ENCODE measurements around the gene GJB3. TPM values are rescaled to one million over a fixed set of nuclear protein-coding genes. Genes with fewer than 3 reads are reported as not detected.

GJB3 gene
- polyA plus RNA-seq, 3 donors: not detected

- H3K4me3 Mint-ChIP-seq: peak overlapping the region in 1 of 2 donors; percentile 40
- Histone ChIP-seq H3K9ac (ENCODE audit: insufficient read depth, low read length, poor library complexity, severe bottlenecking) (no peak overlapping the region), H3K4me2 (replicated peaks; ENCODE audit: extremely low read depth, low read length, poor library complexity, severe bottlenecking) (no peak overlapping the region), H3K79me2 (ENCODE audit: insufficient read depth, low read length) (no peaks in the 10 kb centered on the region), H3K27ac (ENCODE audit: low read depth in 1 of 2, low read length in 2 of 2) (no peak overlapping the region), H4K20me1 (ENCODE audit: insufficient read depth, low read length) (no peaks in the 10 kb centered on the region), H2AFZ (ENCODE audit: insufficient read depth, low read depth, low read length, poor library complexity, severe bottlenecking) (no peak overlapping the region), H3K4me3 (replicated peaks in 1 of 3; ENCODE audit: low read depth in 2 of 3, low read length in 3 of 3) (no peak overlapping the region), H3K4me1 (ENCODE audit: control insufficient read depth in 1 of 2, insufficient read depth in 2 of 2, low read length in 2 of 2) (no peaks in the 10 kb centered on the region), H3K36me3 (replicated peaks in 1 of 2; ENCODE audit: control insufficient read depth in 1 of 2, insufficient read depth in 2 of 2, low read length in 2 of 2) (no peaks in the 10 kb centered on the region), H3K9me3 (replicated peaks in 1 of 2; ENCODE audit: control insufficient read depth in 1 of 2, insufficient read depth in 1 of 2, low read length in 2 of 2) (peaks cover 0 to 10% of the 10 kb centered on the region in 2 donors), H3K27me3 (ENCODE audit: control insufficient read depth in 2 of 2, insufficient read depth in 2 of 2, low read length in 2 of 2) (peaks cover 25 to 48% of the 10 kb centered on the region in 2 donors)
- no peak for TF ChIP-seq CTCF (IDR thresholded peaks at IDR 0.05)
- 90% methylated on average over 4 of the region's 5 CpGs for WGBS (ENCODE audit: insufficient coverage)
- DNase-seq: no peak
- H3K27me3 Mint-ChIP-seq (ENCODE audit: low read depth in 3 of 3): peaks cover 37 to 54% (median 41%) of the 10 kb centered on the region in 3 donors
- H3K27ac Mint-ChIP-seq: no peak overlapping the region
- H3K36me3 Mint-ChIP-seq: no peaks in the 10 kb centered on the region
- intact Hi-C loops (cut with micrococcal nuclease): no loop called here
- peaks cover 0 to 6% (median 1%) of the 10 kb centered on the region in 7 donors for H3K9me3 Mint-ChIP-seq
- no peaks in the 10 kb centered on the region for H3K4me1 Mint-ChIP-seq
Measured at GRCh38 chr1:34779962-34780361, 1.1 kb upstream of the GJB3 start.

GRCh38 chr1:34780528-34780927 is 486 bp upstream of the GJB3 start:
- Histone ChIP-seq H3K27ac (ENCODE audit: low read depth in 1 of 2, low read length in 2 of 2) (no peak overlapping the region), H3K79me2 (ENCODE audit: insufficient read depth, low read length) (no peaks in the 10 kb centered on the region), H3K9me3 (replicated peaks in 1 of 2; ENCODE audit: control insufficient read depth in 1 of 2, insufficient read depth in 1 of 2, low read length in 2 of 2) (peaks cover 0 to 10% of the 10 kb centered on the region in 2 donors), H4K20me1 (ENCODE audit: insufficient read depth, low read length) (no peaks in the 10 kb centered on the region), H2AFZ (ENCODE audit: insufficient read depth, low read depth, low read length, poor library complexity, severe bottlenecking) (no peak overlapping the region), H3K4me3 (replicated peaks in 1 of 3; ENCODE audit: low read depth in 2 of 3, low read length in 3 of 3) (no peak overlapping the region), H3K9ac (ENCODE audit: insufficient read depth, low read length, poor library complexity, severe bottlenecking) (no peak overlapping the region), H3K4me1 (ENCODE audit: control insufficient read depth in 1 of 2, insufficient read depth in 2 of 2, low read length in 2 of 2) (no peaks in the 10 kb centered on the region), H3K27me3 (ENCODE audit: control insufficient read depth in 2 of 2, insufficient read depth in 2 of 2, low read length in 2 of 2) (peaks cover 25 to 48% of the 10 kb centered on the region in 2 donors), H3K36me3 (replicated peaks in 1 of 2; ENCODE audit: control insufficient read depth in 1 of 2, insufficient read depth in 2 of 2, low read length in 2 of 2) (no peaks in the 10 kb centered on the region), H3K4me2 (replicated peaks; ENCODE audit: extremely low read depth, low read length, poor library complexity, severe bottlenecking) (no peak overlapping the region)
- no peak overlapping the region for H3K27ac Mint-ChIP-seq
- peak overlapping the region in 1 of 2 donors; percentile 40 for H3K4me3 Mint-ChIP-seq
- no peaks in the 10 kb centered on the region for H3K4me1 Mint-ChIP-seq
- no peak for DNase-seq
- intact Hi-C loops (cut with micrococcal nuclease): no loop called here
- H3K9me3 Mint-ChIP-seq: peaks cover 0 to 6% (median 1%) of the 10 kb centered on the region in 7 donors
- H3K27me3 Mint-ChIP-seq (ENCODE audit: low read depth in 3 of 3): peaks cover 37 to 57% (median 41%) of the 10 kb centered on the region in 3 donors
- 100% methylated on average over 1 of the region's 2 CpGs for WGBS (ENCODE audit: insufficient coverage)
- no peak for TF ChIP-seq CTCF (IDR thresholded peaks at IDR 0.05)
- no peaks in the 10 kb centered on the region for H3K36me3 Mint-ChIP-seq
